Left ventricle myocardium inferior (tissue), 1 donor: ENCODE measurements around the gene PLA2G4F. TPM values are rescaled to one million over a fixed set of nuclear protein-coding genes. Genes with fewer than 3 reads are reported as not detected.

ENCODE experiments used
- DNase-seq: peaks from one replicate; pipeline ENCODE4 v3.0.0-alpha.2; 2020
- H3K27ac ChIP-seq: fragments of 200-600 bp; replicated peaks from 2 replicates; pipeline ENCODE4 v1.8.0; 2021
- H3K27me3 ChIP-seq: fragments of 200-600 bp; 2 replicates; pipeline ENCODE4 v1.8.0; 2021; ENCODE audit warnings: low read depth
- H3K36me3 ChIP-seq: fragments of 200-600 bp; 2 replicates; pipeline ENCODE4 v1.8.0; 2021
- H3K4me1 ChIP-seq: fragments of 200-600 bp; 2 replicates; pipeline ENCODE4 v1.8.0; 2021
- H3K4me3 ChIP-seq: fragments of 200-600 bp; 2 replicates; pipeline ENCODE4 v1.8.0; 2021; ENCODE audit warnings: mild to moderate bottlenecking, moderate library complexity
- H3K9me3 ChIP-seq: fragments of 200-600 bp; replicated peaks from 2 replicates; pipeline ENCODE4 v1.8.0; 2021
- CTCF ChIP-seq: fragments of 200-600 bp; IDR thresholded peaks from 2 replicates; pipeline ENCODE4 v1.8.0; 2021; ENCODE audit warnings: antibody characterized with exemption, mild to moderate bottlenecking, borderline replicate concordance
- intact Hi-C: fragments of 100-400 bp; cut with micrococcal nuclease; formaldehyde crosslinking; loops from one replicate; pipeline ENCODE4 v1.11.0; 2022
- long read RNA-seq: library from polyadenylated mRNA; unstranded; transcript quantifications from one replicate; pipeline ENCODE4 v2.0.0, GENCODE V29; 2021
- total RNA-seq: library from RNA; stranded (reverse); fragmentation: NEBNext Ultra II Directional; extraction: Animal tissue kit (Norgen Biotek cat#: 25700); gene quantifications from one replicate; pipeline ENCODE4 v1.2.1, GENCODE V29; 2021
- donor health status: DM: no; HTN: yes; CAD: no; lungs with severe emphysema.

The PLA2G4F gene
- total RNA-seq: 2.1 TPM
- long read RNA-seq, full-length matches to known transcripts: 1 of 2 reads
- long read RNA-seq, partial matches to known transcripts: 0 of 2 reads
- long read RNA-seq, other reads (novel, unspliced or antisense): 1 of 2 reads

- no peak for TF ChIP-seq CTCF
- Histone ChIP-seq H3K27ac (peak within 1 kb of the TSS; percentile 78), H3K4me3 (peak within 1 kb of the TSS; percentile 55), H3K9me3 (no peaks in the 10 kb centered on the region), H3K36me3 (peaks cover 19% of the 10 kb centered on the region), H3K27me3 (no peaks in the 10 kb centered on the region), H3K4me1 (peaks cover 69% of the 10 kb centered on the region)
- DNase-seq: no peak
- intact Hi-C loops: no loop called here
These were observed at the start of gene PLA2G4F for GRCh38 chr15:42156243-42156922. TSS of gene PLA2G4F (minus strand) at chr15:42156636. CDS start at chr15:42156549, 87 bp downstream.

GRCh38 chr15:42203891-42204290 is 47.5 kb upstream of the PLA2G4F start:
- Histone ChIP-seq H3K36me3 (peaks cover 13% of the 10 kb centered on the region), H3K27me3 (no peaks in the 10 kb centered on the region), H3K27ac (no peak overlapping the region), H3K9me3 (no peaks in the 10 kb centered on the region), H3K4me1 (peaks cover 33% of the 10 kb centered on the region), H3K4me3 (no peak overlapping the region)
- intact Hi-C loops: no loop called here
- no peak for DNase-seq
- TF ChIP-seq CTCF: no peak

GRCh38 chr15:42202653-42203052 is 46.2 kb upstream of the PLA2G4F start:
- Histone ChIP-seq H3K27me3 (no peaks in the 10 kb centered on the region), H3K27ac (no peak overlapping the region), H3K36me3 (peaks cover 21% of the 10 kb centered on the region), H3K4me3 (no peak overlapping the region), H3K9me3 (no peaks in the 10 kb centered on the region), H3K4me1 (peaks cover 24% of the 10 kb centered on the region)
- intact Hi-C loops: no loop called here
- TF ChIP-seq CTCF: no peak
- DNase-seq: no peak

GRCh38 chr15:42201801-42202200 is 45.4 kb upstream of the PLA2G4F start:
- Histone ChIP-seq H3K27ac (no peak overlapping the region), H3K4me3 (no peak overlapping the region), H3K4me1 (peaks cover 15% of the 10 kb centered on the region), H3K36me3 (peaks cover 26% of the 10 kb centered on the region), H3K9me3 (no peaks in the 10 kb centered on the region), H3K27me3 (no peaks in the 10 kb centered on the region)
- TF ChIP-seq CTCF: no peak
- intact Hi-C loops: no loop called here
- no peak for DNase-seq

- no peak for TF ChIP-seq CTCF
- Histone ChIP-seq H3K9me3 (peaks cover 4% of the 10 kb centered on the region), H3K4me3 (no peak overlapping the region), H3K27me3 (no peaks in the 10 kb centered on the region), H3K36me3 (peaks cover 29% of the 10 kb centered on the region), H3K27ac (no peak overlapping the region), H3K4me1 (peaks cover 4% of the 10 kb centered on the region)
- no peak for DNase-seq
- intact Hi-C loops: no loop called here
These were observed 42.7 kb upstream of the PLA2G4F start for GRCh38 chr15:42199126-42199525.
